Left cardiac atrium (tissue), 4 donors: Measurements from ENCODE around the gene EPN3. TPM values are rescaled to one million over a fixed set of nuclear protein-coding genes. Genes with fewer than 3 reads are reported as not detected.
A peak's percentile ranks its signal among the peaks of the same experiment; 100 is the strongest.

Experiments
- ATAC-seq, 2 donors: fragments of 200-7000 bp; cut with Tn5 transposase; one replicate each; pipeline ENCODE4 v1.9.1; 2020; ENCODE audit warnings: mild to moderate bottlenecking in 2 of 2, moderate library complexity in 2 of 2
- DNase-seq: peaks from one replicate; pipeline ENCODE4 v3.0.0-alpha.2; 2020
- intact Hi-C, 2 donors: fragments of 100-400 bp; cut with DNase I; formaldehyde crosslinking; loops; one replicate each; pipeline versions ENCODE4 v1.14.1 to v1.15.1; 2022 to 2023
- total RNA-seq, 2 donors: library from RNA; stranded (reverse); fragmentation: NEBNext Ultra II Directional; extraction: Animal tissue kit (Norgen Biotek cat#: 25700); gene quantifications; one replicate each; pipeline ENCODE4 v1.2.1, GENCODE V29; 2021
- donor health status: DM: no; HTN: yes; CAD: no.
- donor health status: DM: no; HTN: yes; CAD: no; lungs with severe emphysema.
- donor health status: DM: yes; HTN: yes; CAD: no.
- donor health status: Dilated cardiomyopathy.

The EPN3 gene
- total RNA-seq, 2 donors from 2014 or later = 7.0 to 16.1 TPM

DNA sequence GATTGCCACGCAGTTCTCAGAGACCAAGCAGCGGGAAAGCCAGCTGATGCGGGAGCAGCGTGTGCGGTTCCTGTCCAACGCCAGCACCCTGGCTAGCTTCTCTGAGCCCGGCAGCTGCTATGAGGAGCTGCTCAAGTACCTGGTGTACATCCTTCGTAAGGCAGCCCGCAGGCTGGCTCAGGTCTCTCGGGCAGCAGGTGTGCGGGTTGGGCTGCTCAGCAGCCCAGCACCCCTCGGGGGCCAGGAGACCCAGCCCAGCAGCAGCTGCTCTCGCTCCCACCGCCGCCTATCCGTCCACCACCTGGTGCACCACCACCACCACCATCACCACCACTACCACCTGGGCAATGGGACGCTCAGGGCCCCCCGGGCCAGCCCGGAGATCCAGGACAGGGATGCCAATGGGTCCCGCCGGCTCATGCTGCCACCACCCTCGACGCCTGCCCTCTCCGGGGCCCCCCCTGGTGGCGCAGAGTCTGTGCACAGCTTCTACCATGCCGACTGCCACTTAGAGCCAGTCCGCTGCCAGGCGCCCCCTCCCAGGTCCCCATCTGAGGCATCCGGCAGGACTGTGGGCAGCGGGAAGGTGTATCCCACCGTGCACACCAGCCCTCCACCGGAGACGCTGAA lies 43.2 kb downstream of the EPN3 start:
- DNase-seq = no peak
- intact Hi-C loops = no loop called here
- ATAC-seq = no peak

- intact Hi-C loops = no loop called here
- no peak for ATAC-seq
- no peak for DNase-seq
Measured at GRCh38 chr17:50576864-50577263, 44.3 kb downstream of the EPN3 start.

DNA sequence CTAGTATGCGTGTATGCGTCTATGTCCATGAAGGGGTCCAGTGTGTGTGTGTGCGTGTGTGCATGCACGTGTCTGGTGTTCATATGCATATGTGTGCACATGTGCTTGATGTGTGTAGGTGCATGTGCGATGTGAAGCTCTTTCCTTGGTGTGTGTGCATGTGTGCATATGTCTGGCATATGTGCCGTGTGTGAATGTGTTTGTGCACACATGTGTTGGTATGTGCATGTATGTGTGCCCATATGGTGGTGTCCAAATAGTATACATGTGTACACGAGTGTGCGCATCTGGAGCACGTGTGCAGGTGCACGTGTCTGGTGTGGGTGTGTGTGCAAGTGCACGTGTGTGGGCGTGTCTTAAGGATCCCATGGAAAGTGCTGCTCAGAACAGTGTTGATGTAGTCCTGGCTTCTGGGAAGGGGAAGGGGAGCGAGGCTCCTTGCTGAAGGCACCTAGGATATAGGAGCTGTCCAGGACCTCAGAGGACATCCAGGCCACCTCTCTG lies 45.0 kb downstream of the EPN3 start:
- no peak for DNase-seq
- intact Hi-C loops = no loop called here

GRCh38 chr17:50578173-50578572 lies 45.6 kb downstream of the EPN3 start:
- intact Hi-C loops = no loop called here
- no peak for DNase-seq
- no peak for ATAC-seq

More for the DNA sequence above, 45.0 kb downstream of the EPN3 start:
- ATAC-seq = no peak

DNA sequence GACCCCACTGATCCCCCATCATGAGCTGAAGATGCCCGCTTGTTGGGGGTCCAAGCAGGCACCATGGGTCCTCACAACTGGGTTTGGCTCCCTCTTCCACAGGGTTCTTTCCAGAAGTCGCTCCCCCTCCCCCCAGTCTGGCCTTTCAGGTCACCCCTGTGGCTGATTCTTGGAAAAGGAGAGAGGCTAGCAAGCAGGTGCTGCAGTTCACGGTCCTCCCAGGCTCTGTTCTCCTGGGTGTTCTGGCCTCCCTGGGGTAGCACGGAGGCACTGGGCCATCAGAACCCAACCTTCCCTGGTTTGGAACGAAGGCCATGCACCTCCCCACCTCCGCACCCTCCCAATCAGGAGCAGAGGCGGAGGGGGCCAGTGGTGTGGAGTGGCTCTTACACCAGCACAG lies 46.9 kb downstream of the EPN3 start:
- intact Hi-C loops = no loop called here
- ATAC-seq (no peak), DNase-seq (no peak)

DNA sequence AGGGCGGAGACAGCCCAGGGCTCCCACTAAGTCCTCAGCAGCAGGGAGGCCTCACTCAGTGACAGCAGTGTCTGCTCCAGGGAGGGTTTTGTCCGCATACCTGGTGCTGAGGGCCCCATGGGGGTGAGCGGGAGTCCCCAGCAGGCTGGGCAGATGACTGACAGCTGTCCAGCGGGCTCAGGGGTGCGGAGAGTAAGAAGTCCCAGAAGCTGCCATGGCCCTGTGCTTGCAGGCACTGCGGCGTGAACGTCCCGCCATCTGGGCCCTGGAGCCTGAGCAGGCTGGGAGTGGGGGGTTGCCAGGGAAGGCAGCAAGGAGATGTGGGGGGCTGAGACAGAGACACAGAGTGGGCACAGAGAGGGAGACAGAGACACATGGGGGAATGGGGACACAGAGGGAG lies 48.1 kb downstream of the EPN3 start:
- no peak for DNase-seq
- intact Hi-C loops = no loop called here
- ATAC-seq = no peak

GRCh38 chr17:50581316-50581715 lies 48.8 kb downstream of the EPN3 start:
- DNase-seq (no peak), ATAC-seq (no peak)
- intact Hi-C loops = no loop called here

- intact Hi-C loops = no loop called here
- DNase-seq = peak; percentile 50
- ATAC-seq = peak; percentile 69 to 79
Measured at GRCh38 chr17:50582741-50583140, 50.2 kb downstream of the EPN3 start.

GRCh38 chr17:50583641-50584040 lies 51.1 kb downstream of the EPN3 start:
- ATAC-seq = peak; percentile 71 to 78
- DNase-seq = peak; percentile 57
- intact Hi-C loops = no loop called here

DNA sequence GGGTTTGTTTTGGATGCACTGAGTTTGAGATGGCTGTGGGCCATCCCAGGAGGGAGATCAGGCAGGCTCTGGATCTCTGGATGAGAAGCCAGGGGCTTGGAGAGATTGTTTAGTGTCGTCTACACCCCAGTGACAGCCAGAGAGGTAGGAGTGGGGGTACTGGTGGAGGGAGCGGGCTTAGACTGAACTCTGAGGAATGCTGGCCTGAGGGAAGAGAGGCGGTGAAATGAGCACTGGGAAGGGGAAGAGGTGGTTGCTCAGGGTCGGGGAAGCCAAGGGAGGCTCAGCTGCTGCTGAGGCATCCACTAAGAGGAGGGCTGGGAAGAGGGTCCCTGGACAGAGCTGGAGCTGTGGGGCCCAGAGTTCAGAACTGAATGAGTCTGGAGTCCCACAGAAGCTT lies 51.6 kb downstream of the EPN3 start:
- ATAC-seq (peak; percentile 2 to 31), DNase-seq (no peak)
- intact Hi-C loops = no loop called here

GRCh38 chr17:50584749-50585148 lies 52.2 kb downstream of the EPN3 start:
- DNase-seq = no peak
- ATAC-seq = no peak
- intact Hi-C loops = no loop called here

GRCh38 chr17:50585346-50585745 lies 52.8 kb downstream of the EPN3 start:
- intact Hi-C loops = no loop called here
- ATAC-seq = peak in 1 of 2 donors; percentile 38
- no peak for DNase-seq

- intact Hi-C loops = no loop called here
- no peak for DNase-seq
- ATAC-seq = no peak
Measured at GRCh38 chr17:50585891-50586290, 53.4 kb downstream of the EPN3 start.

DNA sequence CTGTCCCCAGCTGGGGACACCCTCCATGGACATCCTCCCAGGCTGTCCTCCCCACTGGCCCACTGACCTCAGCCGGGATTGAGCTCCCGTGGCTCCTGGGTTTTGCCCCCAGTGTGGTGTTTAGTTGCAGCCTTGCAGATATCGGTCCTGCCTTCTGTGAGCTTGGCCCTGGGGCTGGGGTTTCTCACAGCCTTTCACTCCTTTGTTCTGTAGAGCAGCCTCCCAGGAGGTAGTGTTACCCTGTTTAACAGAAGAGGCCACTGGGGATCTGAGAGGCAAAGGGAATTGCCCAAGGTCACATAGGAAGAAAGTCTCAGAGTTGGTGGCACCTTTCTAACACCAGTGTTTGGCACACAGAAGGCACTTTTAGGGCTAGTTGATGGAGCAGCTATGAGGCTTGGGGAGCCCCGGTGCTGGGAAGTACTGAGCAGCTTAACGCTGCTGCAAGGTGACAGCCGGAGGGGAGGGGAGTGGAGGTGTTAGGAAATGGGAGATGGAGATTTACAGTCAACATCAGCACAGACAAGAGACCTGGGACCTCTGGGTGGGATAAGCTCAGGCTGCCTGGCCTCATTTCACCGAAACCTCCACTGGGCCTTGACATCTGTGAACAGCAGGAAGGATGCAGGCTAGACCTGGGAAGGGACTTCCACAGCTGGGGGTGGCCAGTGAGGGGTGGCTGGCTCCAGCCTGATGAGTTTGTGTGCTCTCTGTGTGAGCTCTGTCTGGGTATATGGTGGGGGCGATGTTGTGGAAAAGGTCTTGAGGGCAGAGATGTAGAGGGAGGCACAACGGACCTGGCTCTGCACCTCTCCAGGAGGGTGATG lies 54.1 kb downstream of the EPN3 start:
- no peak for ATAC-seq
- no peak for DNase-seq
- intact Hi-C loops = no loop called here

DNA sequence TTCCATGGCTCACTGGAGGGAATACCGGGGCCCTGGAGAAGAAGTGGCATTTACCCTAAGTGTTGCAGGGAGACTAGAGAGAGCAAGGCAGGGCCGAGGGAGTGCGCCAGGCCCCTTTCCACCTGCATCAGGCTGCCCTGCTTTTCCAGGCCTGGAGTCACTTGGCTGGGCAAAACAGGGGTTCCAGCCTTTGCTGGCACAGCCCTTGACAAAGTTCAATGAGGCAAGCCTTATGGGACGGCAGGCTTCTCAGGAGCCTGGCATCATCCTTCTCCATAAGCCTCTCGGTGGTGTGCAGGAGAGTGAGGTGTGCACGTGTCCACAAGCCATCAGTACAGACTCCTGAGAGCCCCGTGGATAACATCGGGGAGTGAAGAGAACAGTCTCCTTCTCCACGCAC lies 55.0 kb downstream of the EPN3 start:
- ATAC-seq (no peak), DNase-seq (no peak)
- intact Hi-C loops = no loop called here

DNA sequence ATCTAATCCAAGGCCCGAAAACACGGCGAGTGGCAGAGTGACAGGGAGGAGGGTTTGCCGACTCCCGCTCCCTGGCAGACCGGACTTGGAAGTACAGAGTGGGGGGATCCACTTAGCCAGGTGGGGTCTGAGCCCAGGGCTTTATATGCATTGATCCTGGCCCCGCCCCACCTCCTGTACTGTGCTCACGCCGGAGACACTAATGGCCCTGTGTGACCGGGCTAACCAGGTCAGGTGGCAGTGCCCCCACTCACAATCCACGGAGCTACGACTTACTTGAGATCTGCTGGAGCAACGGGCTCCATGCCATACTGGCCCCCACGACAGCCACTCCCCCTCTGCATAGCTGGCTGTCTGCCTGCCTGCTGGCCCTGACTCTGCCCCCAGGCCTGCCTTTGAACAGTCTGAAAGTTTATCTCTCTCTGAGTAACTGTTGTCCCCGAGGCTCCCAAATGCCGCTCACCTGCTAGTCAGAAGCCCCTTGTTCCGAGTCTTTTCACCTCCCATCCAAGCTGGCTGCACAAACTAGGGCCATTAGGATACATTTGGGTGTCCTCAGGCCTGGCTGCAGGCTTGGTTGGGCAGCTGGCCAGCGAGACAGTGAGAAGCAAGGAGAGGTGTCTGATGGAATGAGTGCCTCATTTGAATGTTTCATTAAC lies 56.0 kb downstream of the EPN3 start:
- ATAC-seq (peak; percentile 7 to 17), DNase-seq (no peak)

DNA sequence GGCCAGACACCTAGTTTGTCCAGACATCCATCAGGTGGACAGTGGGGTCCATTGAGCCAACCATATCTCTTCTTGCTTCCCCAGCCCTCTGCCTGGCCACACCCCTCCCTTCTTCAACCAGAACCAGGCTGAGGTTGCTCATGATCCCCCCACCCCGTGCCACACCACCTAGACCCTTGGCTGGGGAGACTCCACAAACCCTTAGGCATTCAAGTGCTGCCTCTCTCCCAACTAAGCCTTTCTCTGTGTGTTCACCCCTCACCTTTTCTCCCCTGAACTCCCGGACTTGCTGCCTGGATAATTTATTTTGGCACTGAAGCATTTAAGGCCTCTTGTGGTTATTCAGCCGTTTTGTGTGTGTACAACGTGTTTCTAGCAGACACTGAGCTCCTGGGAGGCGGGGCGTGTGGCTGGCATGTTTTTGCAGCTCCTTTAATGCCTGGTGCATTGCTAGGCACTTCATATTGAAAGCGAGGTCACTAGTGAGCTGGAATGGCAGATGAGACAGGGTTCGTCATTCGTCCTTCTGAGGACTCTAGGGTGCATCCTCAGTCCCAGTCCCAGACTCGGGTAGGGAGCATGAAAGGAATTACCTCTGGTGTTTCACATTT lies 56.7 kb downstream of the EPN3 start:
- intact Hi-C loops = no loop called here
- ATAC-seq = no peak
- DNase-seq = no peak

More for the DNA sequence above, 56.0 kb downstream of the EPN3 start:
- intact Hi-C loops = no loop called here

GRCh38 chr17:50590946-50591737 lies 58.6 kb downstream of the EPN3 start:
- no peak for DNase-seq

GRCh38 chr17:50593321-50593720 lies 60.8 kb downstream of the EPN3 start:
- intact Hi-C loops = no loop called here
- DNase-seq = peak; percentile 56
- peak; percentile 34 to 58 for ATAC-seq

More at GRCh38 chr17:50590946-50591737, 58.6 kb downstream of the EPN3 start:
- ATAC-seq = no peak
- intact Hi-C loops = no loop called here
